ENCODE data around the gene NKD2.

DNA sequence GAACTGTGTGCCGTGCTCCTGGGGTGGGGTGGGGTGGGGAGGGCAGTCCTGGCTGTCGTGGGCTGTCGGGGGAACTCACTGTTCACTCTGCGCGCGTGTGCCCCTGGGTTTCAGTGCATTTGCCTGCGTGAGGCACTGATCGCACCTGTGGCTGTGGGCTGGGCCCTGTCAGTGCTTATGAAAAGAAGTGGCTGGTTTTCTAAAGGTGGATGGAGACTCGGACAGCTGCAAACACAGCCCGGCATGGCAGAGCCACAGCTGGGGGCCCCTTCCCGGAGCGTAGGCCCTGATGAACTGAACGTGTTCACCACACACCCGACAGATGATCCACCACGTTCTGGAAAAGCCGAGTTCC, 42.7 kb downstream of the NKD2 start:
- TF ChIP-seq, protein P1, sequence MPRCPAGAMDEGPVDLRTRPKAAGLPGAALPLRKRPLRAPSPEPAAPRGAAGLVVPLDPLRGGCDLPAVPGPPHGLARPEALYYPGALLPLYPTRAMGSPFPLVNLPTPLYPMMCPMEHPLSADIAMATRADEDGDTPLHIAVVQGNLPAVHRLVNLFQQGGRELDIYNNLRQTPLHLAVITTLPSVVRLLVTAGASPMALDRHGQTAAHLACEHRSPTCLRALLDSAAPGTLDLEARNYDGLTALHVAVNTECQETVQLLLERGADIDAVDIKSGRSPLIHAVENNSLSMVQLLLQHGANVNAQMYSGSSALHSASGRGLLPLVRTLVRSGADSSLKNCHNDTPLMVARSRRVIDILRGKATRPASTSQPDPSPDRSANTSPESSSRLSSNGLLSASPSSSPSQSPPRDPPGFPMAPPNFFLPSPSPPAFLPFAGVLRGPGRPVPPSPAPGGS (IDR thresholded peaks at IDR 0.05), result no peak
- TF ChIP-seq, protein P2, sequence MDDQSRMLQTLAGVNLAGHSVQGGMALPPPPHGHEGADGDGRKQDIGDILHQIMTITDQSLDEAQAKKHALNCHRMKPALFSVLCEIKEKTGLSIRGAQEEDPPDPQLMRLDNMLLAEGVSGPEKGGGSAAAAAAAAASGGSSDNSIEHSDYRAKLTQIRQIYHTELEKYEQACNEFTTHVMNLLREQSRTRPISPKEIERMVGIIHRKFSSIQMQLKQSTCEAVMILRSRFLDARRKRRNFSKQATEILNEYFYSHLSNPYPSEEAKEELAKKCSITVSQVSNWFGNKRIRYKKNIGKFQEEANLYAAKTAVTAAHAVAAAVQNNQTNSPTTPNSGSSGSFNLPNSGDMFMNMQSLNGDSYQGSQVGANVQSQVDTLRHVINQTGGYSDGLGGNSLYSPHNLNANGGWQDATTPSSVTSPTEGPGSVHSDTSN (IDR thresholded peaks at IDR 0.05), result no peak
- no peak for TF ChIP-seq CEBPB (IDR thresholded peaks at IDR 0.05)
- TF ChIP-seq, protein P3, sequence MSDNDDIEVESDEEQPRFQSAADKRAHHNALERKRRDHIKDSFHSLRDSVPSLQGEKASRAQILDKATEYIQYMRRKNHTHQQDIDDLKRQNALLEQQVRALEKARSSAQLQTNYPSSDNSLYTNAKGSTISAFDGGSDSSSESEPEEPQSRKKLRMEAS (IDR thresholded peaks at IDR 0.05), result no peak
- TF ChIP-seq, protein P4, sequence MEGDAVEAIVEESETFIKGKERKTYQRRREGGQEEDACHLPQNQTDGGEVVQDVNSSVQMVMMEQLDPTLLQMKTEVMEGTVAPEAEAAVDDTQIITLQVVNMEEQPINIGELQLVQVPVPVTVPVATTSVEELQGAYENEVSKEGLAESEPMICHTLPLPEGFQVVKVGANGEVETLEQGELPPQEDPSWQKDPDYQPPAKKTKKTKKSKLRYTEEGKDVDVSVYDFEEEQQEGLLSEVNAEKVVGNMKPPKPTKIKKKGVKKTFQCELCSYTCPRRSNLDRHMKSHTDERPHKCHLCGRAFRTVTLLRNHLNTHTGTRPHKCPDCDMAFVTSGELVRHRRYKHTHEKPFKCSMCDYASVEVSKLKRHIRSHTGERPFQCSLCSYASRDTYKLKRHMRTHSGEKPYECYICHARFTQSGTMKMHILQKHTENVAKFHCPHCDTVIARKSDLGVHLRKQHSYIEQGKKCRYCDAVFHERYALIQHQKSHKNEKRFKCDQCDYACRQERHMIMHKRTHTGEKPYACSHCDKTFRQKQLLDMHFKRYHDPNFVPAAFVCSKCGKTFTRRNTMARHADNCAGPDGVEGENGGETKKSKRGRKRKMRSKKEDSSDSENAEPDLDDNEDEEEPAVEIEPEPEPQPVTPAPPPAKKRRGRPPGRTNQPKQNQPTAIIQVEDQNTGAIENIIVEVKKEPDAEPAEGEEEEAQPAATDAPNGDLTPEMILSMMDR (IDR thresholded peaks at IDR 0.05), result no peak
- no peak for TF ChIP-seq POLR2A (IDR thresholded peaks at IDR 0.05; ENCODE audit: low read length)
- TF ChIP-seq MAFK (IDR thresholded peaks at IDR 0.05; ENCODE audit: partially characterized antibody), result no peak
- TF ChIP-seq NR3C1 (IDR thresholded peaks at IDR 0.05), result no peak
- no peak for TF ChIP-seq GATA3 (IDR thresholded peaks at IDR 0.05; ENCODE audit: borderline replicate concordance)
- no peak for TF ChIP-seq POLR2AphosphoS2 (conservative IDR thresholded peaks at IDR 0.05; ENCODE audit: low read length)
- TF ChIP-seq ZFP36 (IDR thresholded peaks at IDR 0.05; ENCODE audit: borderline replicate concordance, partially characterized antibody), result no peak
- TF ChIP-seq EHMT2 (IDR thresholded peaks at IDR 0.05; ENCODE audit: low read depth), result no peak

Measured in A549 (cell line).